Progenitor cell of endocrine pancreas (in vitro differentiated cells): ENCODE measurements around the gene FXYD1. TPM values are rescaled to one million over a fixed set of nuclear protein-coding genes. Genes with fewer than 3 reads are reported as not detected.

Source experiments
- DNase-seq: peaks from one replicate; pipeline ENCODE4 v3.0.0; 2021; ENCODE audit warnings: low spot score; ENCODE audit not compliant: unreplicated experiment
- H3K27ac Mint-ChIP-seq: 2 replicates; pipeline ENCODE4 v1.8.0; 2021; ENCODE audit warnings: mild to moderate bottlenecking, moderate library complexity, mixed read lengths
- H3K27me3 Mint-ChIP-seq: 2 replicates; pipeline ENCODE4 v1.8.0; 2021; ENCODE audit warnings: mixed read lengths
- H3K36me3 Mint-ChIP-seq: 2 replicates; pipeline ENCODE4 v1.8.0; 2022; ENCODE audit warnings: mixed read lengths; ENCODE audit not compliant: insufficient read depth
- H3K4me1 Mint-ChIP-seq: 2 replicates; pipeline ENCODE4 v1.8.0; 2021; ENCODE audit warnings: low read depth, mixed read lengths
- H3K4me3 Mint-ChIP-seq: 2 replicates; pipeline ENCODE4 v1.8.0; 2021; ENCODE audit warnings: low read depth, mild to moderate bottlenecking, moderate library complexity, mixed read lengths
- H3K9me3 Mint-ChIP-seq: 2 replicates; pipeline ENCODE4 v1.8.0; 2021; ENCODE audit warnings: low read depth, mixed read lengths
- CTCF ChIP-seq: fragments of 200-600 bp; sonication (generic); IDR thresholded peaks from one replicate; pipeline ENCODE4 v1.5.0; 2021; ENCODE audit warnings: antibody characterized with exemption, mild to moderate bottlenecking; ENCODE audit not compliant: unreplicated experiment
- total RNA-seq: library from RNA; stranded (reverse); gene quantifications from 2 replicates; pipeline ENCODE4 v1.2.1, GENCODE V29; 2021

FXYD1 gene
- total RNA-seq, 1 donor from 2014 or later, result not detected

- Mint-ChIP-seq H3K4me3 (no peak overlapping the region), H3K9me3 (peaks cover 6% of the 10 kb centered on the region)
Measured at GRCh38 chr19:35159606-35160005, 21.0 kb downstream of the FXYD1 start.

GRCh38 chr19:35160629-35161433 is 22.2 kb downstream of the FXYD1 start:
- H3K27ac Mint-ChIP-seq, result no peak overlapping the region
- H3K36me3 Mint-ChIP-seq, result peaks cover 2% of the 10 kb centered on the region
- DNase-seq, result no peak
- TF ChIP-seq CTCF, result no peak
- peaks cover 36% of the 10 kb centered on the region for H3K27me3 Mint-ChIP-seq
- peaks cover 11% of the 10 kb centered on the region for H3K9me3 Mint-ChIP-seq
- H3K4me3 Mint-ChIP-seq, result no peak overlapping the region
- no peaks in the 10 kb centered on the region for H3K4me1 Mint-ChIP-seq

More at GRCh38 chr19:35159606-35160005, 21.0 kb downstream of the FXYD1 start:
- Mint-ChIP-seq H3K27ac (no peak overlapping the region), H3K27me3 (peaks cover 48% of the 10 kb centered on the region), H3K4me1 (peaks cover 6% of the 10 kb centered on the region), H3K36me3 (no peaks in the 10 kb centered on the region)
- no peak for DNase-seq
- TF ChIP-seq CTCF, result no peak

- peaks cover 31% of the 10 kb centered on the region for H3K27me3 Mint-ChIP-seq
- no peaks in the 10 kb centered on the region for H3K4me1 Mint-ChIP-seq
- peaks cover 2% of the 10 kb centered on the region for H3K36me3 Mint-ChIP-seq
- DNase-seq, result no peak
- H3K4me3 Mint-ChIP-seq, result no peak overlapping the region
- H3K9me3 Mint-ChIP-seq, result peaks cover 14% of the 10 kb centered on the region
- no peak overlapping the region for H3K27ac Mint-ChIP-seq
- TF ChIP-seq CTCF, result no peak
Measured at GRCh38 chr19:35161434-35161743, 22.8 kb downstream of the FXYD1 start.

- no peak overlapping the region for H3K27ac Mint-ChIP-seq
- no peaks in the 10 kb centered on the region for H3K4me1 Mint-ChIP-seq
- TF ChIP-seq CTCF, result no peak
- peaks cover 17% of the 10 kb centered on the region for H3K27me3 Mint-ChIP-seq
- peaks cover 2% of the 10 kb centered on the region for H3K36me3 Mint-ChIP-seq
- peaks cover 17% of the 10 kb centered on the region for H3K9me3 Mint-ChIP-seq
- no peak for DNase-seq
- no peak overlapping the region for H3K4me3 Mint-ChIP-seq
Measured at GRCh38 chr19:35162471-35163326, 24.1 kb downstream of the FXYD1 start.

GRCh38 chr19:35164418-35164817 is 25.8 kb downstream of the FXYD1 start:
- H3K4me3 Mint-ChIP-seq, result no peak overlapping the region
- peaks cover 17% of the 10 kb centered on the region for H3K9me3 Mint-ChIP-seq
- H3K36me3 Mint-ChIP-seq, result peaks cover 2% of the 10 kb centered on the region
- TF ChIP-seq CTCF, result no peak
- peaks cover 2% of the 10 kb centered on the region for H3K27me3 Mint-ChIP-seq
- peaks cover 1% of the 10 kb centered on the region for H3K4me1 Mint-ChIP-seq
- H3K27ac Mint-ChIP-seq, result no peak overlapping the region
- DNase-seq, result no peak
